ENCODE measurements around the gene TSPAN5.
A peak's percentile ranks its signal among the peaks of the same experiment; 100 is the strongest.

Gene TSPAN5

GRCh38 chr4:98641906-98642668 is 16.3 kb downstream of the TSPAN5 start:
- Histone ChIP-seq H3K36me3 (ENCODE audit: control insufficient read depth, insufficient read depth, low read length) (no peaks in the 10 kb centered on the region), H3K4me3 (replicated peaks; ENCODE audit: low read depth, low read length) (no peak overlapping the region)

GRCh38 chr4:98641376-98641775 is 17.0 kb downstream of the TSPAN5 start:
- TF ChIP-seq, protein P1, sequence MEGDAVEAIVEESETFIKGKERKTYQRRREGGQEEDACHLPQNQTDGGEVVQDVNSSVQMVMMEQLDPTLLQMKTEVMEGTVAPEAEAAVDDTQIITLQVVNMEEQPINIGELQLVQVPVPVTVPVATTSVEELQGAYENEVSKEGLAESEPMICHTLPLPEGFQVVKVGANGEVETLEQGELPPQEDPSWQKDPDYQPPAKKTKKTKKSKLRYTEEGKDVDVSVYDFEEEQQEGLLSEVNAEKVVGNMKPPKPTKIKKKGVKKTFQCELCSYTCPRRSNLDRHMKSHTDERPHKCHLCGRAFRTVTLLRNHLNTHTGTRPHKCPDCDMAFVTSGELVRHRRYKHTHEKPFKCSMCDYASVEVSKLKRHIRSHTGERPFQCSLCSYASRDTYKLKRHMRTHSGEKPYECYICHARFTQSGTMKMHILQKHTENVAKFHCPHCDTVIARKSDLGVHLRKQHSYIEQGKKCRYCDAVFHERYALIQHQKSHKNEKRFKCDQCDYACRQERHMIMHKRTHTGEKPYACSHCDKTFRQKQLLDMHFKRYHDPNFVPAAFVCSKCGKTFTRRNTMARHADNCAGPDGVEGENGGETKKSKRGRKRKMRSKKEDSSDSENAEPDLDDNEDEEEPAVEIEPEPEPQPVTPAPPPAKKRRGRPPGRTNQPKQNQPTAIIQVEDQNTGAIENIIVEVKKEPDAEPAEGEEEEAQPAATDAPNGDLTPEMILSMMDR (IDR thresholded peaks at IDR 0.05; ENCODE audit: insufficient read depth, low read length, poor library complexity, severe bottlenecking): no peak
- no peak overlapping the region for H3K4me3 ChIP-seq (replicated peaks; ENCODE audit: low read depth, low read length)

More at GRCh38 chr4:98641906-98642668, 16.3 kb downstream of the TSPAN5 start:
- TF ChIP-seq, protein P1 (IDR thresholded peaks at IDR 0.05; ENCODE audit: insufficient read depth, low read length, poor library complexity, severe bottlenecking): no peak
- no peaks in the 10 kb centered on the region for H3K27me3 ChIP-seq (replicated peaks; ENCODE audit: control insufficient read depth, insufficient read depth, low read length)
- DNase-seq (ENCODE audit: extremely low read depth, insufficient read length): no peak

GRCh38 chr4:98639523-98639922 is 18.9 kb downstream of the TSPAN5 start:
- Histone ChIP-seq H3K36me3 (ENCODE audit: control insufficient read depth, insufficient read depth, low read length) (no peaks in the 10 kb centered on the region), H3K27me3 (replicated peaks; ENCODE audit: control insufficient read depth, insufficient read depth, low read length) (no peaks in the 10 kb centered on the region), H3K4me3 (replicated peaks; ENCODE audit: low read depth, low read length) (no peak overlapping the region)
- peak; percentile 19 for DNase-seq (ENCODE audit: extremely low read depth, insufficient read length)
- TF ChIP-seq, protein P1 (IDR thresholded peaks at IDR 0.05; ENCODE audit: insufficient read depth, low read length, poor library complexity, severe bottlenecking): no peak

More at GRCh38 chr4:98641376-98641775, 17.0 kb downstream of the TSPAN5 start:
- Histone ChIP-seq H3K36me3 (ENCODE audit: control insufficient read depth, insufficient read depth, low read length) (no peaks in the 10 kb centered on the region), H3K27me3 (replicated peaks; ENCODE audit: control insufficient read depth, insufficient read depth, low read length) (no peaks in the 10 kb centered on the region)
- DNase-seq (ENCODE audit: extremely low read depth, insufficient read length): no peak

GRCh38 chr4:98639108-98639507 is 19.3 kb downstream of the TSPAN5 start:
- TF ChIP-seq, protein P1 (IDR thresholded peaks at IDR 0.05; ENCODE audit: insufficient read depth, low read length, poor library complexity, severe bottlenecking): no peak
- Histone ChIP-seq H3K4me3 (replicated peaks; ENCODE audit: low read depth, low read length) (no peak overlapping the region), H3K36me3 (ENCODE audit: control insufficient read depth, insufficient read depth, low read length) (no peaks in the 10 kb centered on the region), H3K27me3 (replicated peaks; ENCODE audit: control insufficient read depth, insufficient read depth, low read length) (no peaks in the 10 kb centered on the region)
- no peak for DNase-seq (ENCODE audit: extremely low read depth, insufficient read length)

DNA sequence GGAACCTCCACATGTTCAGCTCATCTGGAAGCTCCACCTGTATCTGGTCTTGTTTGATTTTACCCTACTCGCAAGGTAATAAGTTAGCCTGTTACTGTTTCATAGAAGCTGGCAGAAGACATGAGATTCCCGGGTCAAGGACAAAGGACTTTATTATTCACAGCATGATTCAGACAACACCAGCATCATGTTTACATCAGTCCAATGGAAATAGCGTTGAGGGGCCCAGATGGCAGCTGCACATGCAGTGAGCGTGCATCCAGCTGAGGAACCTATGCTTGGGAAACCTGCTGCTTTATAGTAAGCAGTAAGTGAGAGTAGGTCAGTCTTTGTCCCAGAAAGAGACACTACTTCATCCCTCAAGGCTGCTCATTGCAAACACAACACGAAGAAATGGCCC is 19.8 kb downstream of the TSPAN5 start:
- no peak for DNase-seq (ENCODE audit: extremely low read depth, insufficient read length)

More for the DNA sequence above, 19.8 kb downstream of the TSPAN5 start:
- Histone ChIP-seq H3K27me3 (replicated peaks; ENCODE audit: control insufficient read depth, insufficient read depth, low read length) (no peaks in the 10 kb centered on the region), H3K4me3 (replicated peaks; ENCODE audit: low read depth, low read length) (no peak overlapping the region), H3K36me3 (ENCODE audit: control insufficient read depth, insufficient read depth, low read length) (no peaks in the 10 kb centered on the region)
- TF ChIP-seq, protein P1 (IDR thresholded peaks at IDR 0.05; ENCODE audit: insufficient read depth, low read length, poor library complexity, severe bottlenecking): no peak

Measured in GM06990 (cell line).